GM12892 (cell line): ENCODE measurements around the gene SPATA12.

Experiments
- POLR2A ChIP-seq: IDR thresholded peaks from 2 replicates; pipeline ENCODE4 v1.6.1; 2011; ENCODE audit warnings: low read depth, low read length, control low read depth
- POLR2AphosphoS5 ChIP-seq: IDR thresholded peaks from 2 replicates; pipeline ENCODE4 v1.6.1; 2011; ENCODE audit warnings: low read depth, low read length, control low read depth
- TAF1 ChIP-seq: IDR thresholded peaks from 2 replicates; pipeline ENCODE4 v1.6.1; 2011; ENCODE audit warnings: low read depth, mild to moderate bottlenecking, control low read depth, low read length, borderline replicate concordance

DNA sequence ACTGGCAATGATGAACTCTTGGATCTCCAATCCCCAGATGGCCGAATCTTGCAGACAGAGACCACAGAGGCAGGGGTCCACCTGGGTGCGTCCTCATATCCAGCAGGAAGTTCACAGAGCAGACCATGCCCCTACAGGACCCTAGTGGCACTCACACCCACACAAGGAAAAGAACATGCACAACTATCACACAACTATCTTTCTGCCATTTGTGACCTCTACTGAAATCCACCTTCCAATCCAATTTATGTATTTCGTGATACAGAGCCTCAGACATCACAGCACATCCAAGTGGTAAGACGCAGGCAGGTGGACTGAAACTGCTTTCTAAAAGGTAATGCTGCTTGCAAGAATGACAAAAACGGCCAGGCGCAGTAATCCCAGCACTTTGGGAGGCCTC lies 44.6 kb upstream of the SPATA12 start:
- no peak for TF ChIP-seq POLR2A
- no peak for TF ChIP-seq TAF1
- no peak for TF ChIP-seq POLR2AphosphoS5
